ENCODE measurements around the gene TMOD1.
"Not testable (repeated sequence)": the region's sequence is repeated elsewhere in the genome, so short reads cannot be mapped to it uniquely, and the experiment has no call there.

Gene TMOD1

GRCh38 chr9:97564291-97565175, 63.1 kb downstream of the TMOD1 start:
- in situ Hi-C loops (cut with MboI; ENCODE audit: low sequenced_read_pairs): no loop called here

DNA sequence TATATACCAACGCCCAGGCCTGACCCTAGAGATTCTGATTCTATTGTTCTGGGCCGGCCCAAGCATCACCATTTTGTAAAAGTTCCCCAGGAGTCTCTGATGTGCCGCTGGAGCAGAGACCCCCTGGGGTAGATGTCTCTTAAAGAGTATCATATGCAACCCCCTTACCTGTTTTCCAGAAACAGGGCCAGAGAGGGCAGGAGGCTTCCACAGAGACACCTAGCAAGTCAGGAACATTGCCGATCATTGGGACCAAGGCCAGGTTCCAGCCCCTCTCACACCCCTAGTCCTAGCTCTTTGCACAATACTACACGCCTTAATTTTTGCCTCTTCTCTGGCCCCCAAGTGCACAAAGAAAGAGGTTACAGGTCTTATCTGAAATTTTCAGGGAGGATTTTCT, 63.8 kb downstream of the TMOD1 start:
- in situ Hi-C loops (cut with MboI; ENCODE audit: low sequenced_read_pairs): no loop called here

GRCh38 chr9:97567182-97567893, 65.9 kb downstream of the TMOD1 start:
- in situ Hi-C loops (cut with MboI; ENCODE audit: low sequenced_read_pairs): no loop called here

- in situ Hi-C loops (cut with MboI; ENCODE audit: low sequenced_read_pairs): no loop called here
These were observed 66.4 kb downstream of the TMOD1 start for GRCh38 chr9:97567894-97568202.

DNA sequence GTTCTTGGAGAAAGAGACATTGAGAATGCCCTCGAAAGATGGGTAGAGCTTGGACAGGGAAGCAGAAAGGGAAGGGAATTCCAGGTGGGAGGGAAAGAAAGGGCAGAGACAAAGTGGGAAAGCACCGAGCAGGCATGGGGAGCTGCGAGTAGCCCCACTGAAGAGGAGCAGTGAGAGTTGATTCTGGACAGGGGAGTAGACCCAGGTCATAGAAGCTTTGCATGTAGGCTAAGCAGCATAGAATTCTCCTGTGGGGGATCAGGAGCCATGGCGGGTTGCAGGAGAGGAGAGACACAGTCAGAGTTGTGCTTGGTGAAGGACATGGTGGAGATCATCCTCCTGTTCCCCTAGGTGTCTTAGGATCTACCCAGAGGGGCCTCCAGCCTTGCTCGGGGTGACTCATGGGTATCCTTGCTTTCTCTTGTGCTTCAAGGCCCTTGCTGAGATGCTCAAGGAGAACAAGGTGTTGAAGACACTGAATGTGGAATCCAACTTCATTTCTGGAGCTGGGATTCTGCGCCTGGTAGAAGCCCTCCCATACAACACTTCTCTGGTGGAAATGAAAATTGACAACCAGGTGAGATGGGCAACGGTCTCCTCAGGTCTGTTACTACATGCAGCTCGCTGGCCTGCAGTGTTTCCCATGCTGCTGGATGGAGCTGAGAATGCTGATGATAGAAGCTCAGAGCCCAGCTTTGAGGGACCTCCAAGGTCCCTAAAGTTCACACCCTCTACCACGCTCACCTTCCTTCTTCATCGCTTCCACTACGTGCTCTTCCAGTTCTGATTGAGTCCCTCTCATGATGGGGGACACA, 67.2 kb downstream of the TMOD1 start:
- in situ Hi-C loops (cut with MboI; ENCODE audit: low sequenced_read_pairs): no loop called here

DNA sequence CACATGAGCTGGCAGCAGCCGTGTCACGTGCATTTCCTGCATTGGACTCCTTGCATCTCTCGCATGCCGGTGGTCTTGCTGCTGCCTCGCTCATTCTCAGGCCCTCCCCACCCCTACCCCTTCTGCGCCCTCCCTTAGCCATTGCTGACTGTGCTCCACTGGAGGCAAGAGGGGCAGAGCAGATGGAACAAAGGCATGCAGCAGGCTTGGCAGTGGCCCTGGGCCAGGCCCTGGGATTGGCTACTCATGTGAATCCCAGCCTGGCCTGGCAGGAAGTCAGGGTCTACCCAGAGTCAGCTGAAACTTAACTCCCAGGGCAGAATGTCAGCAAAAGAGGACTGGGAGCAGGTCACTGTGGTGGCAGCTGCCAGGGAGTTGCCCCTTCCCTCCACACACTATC, 69.4 kb downstream of the TMOD1 start:
- in situ Hi-C loops (cut with MboI; ENCODE audit: low sequenced_read_pairs): no loop called here

GRCh38 chr9:97571664-97572063, 70.2 kb downstream of the TMOD1 start:
- in situ Hi-C loops (cut with MboI; ENCODE audit: low sequenced_read_pairs): no loop called here

- in situ Hi-C loops (cut with MboI; ENCODE audit: low sequenced_read_pairs): no loop called here
These were observed 70.9 kb downstream of the TMOD1 start for GRCh38 chr9:97572196-97572891.

DNA sequence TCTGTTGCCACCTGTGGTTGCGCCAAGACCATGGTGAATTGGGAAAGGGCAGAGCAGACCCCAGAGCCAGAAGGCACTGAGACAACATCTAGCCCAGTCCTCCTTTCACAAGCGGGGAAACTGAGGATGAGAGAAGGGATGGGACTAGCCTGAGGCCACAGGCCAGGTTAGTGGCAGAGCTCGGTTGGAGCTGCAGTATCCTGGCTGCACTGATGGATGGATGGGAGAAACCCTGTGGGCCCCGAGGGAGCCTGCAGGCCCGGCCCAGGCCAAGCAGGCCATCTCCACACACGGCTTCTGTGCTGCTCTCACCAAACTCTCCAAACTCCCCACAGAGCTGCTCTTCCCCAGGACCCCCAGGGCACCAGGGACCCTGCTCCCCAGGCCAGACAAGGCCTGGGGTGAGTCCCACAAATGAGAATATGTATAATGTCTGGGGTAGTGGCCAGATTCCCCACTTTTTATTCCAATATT, 71.5 kb downstream of the TMOD1 start:
- in situ Hi-C loops (cut with MboI; ENCODE audit: low sequenced_read_pairs): no loop called here

- in situ Hi-C loops (cut with MboI; ENCODE audit: low sequenced_read_pairs): no loop called here
These were observed 72.1 kb downstream of the TMOD1 start for GRCh38 chr9:97573482-97574073.

DNA sequence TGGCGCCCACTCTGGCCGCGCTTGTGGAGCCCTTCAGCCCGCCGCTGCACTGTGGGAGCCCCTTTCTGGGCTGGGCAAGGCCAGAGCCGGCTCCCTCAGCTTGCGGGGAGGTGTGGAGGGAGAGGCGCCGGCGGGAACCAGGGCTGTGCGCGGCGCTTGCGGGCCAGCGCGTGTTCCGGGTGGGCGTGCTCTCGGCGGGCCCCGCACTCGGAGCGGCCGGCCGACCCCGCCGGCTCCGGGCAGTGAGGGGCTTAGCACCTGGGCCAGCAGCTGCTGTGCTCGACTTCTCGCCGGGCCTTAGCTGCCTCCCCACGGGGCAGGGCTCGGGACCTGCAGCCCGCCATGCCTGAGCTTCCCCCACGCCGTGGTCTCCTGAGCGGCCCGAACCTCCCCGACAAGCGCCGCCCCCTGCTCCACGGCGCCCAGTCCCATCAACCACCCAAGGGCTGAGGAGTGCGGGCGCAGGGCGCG, 72.7 kb downstream of the TMOD1 start:
- in situ Hi-C loops (cut with MboI; ENCODE audit: low sequenced_read_pairs): not testable (repeated sequence)

DNA sequence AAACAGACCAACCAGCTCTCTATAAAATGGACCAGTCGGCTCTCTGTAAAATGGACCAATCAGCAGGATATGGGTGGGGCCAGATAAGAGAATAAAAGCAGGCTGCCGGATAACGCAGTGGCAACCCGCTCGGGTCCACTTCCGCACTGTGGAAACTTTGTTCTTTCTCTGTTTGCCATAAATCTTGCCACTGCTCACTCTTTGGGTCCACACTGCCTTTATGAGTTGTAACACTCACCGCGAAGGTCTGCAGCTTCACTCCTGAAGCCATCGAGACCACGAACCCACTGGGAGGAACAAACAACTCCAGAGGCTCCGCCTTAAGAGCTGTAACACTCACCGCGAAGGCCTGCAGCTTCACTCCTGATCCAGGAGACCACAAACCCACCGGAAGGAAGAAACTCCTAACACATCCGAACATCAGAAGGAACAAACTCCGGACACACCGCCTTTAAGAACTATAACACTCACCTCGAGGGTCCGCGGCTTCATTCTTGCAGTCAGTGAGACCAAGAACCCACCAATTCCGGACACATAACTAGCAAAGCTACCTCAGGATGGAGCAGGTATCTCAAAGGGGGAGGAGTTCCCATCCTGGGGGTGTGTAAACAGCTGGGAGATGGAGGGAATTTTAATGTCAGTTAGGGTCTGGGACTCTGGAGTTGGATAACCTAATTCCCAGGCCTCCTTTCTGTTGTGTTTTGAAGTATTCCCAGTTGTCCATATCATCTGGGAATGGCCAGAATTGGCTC, 73.6 kb downstream of the TMOD1 start:
- in situ Hi-C loops (cut with MboI; ENCODE audit: low sequenced_read_pairs): not testable (repeated sequence)

DNA sequence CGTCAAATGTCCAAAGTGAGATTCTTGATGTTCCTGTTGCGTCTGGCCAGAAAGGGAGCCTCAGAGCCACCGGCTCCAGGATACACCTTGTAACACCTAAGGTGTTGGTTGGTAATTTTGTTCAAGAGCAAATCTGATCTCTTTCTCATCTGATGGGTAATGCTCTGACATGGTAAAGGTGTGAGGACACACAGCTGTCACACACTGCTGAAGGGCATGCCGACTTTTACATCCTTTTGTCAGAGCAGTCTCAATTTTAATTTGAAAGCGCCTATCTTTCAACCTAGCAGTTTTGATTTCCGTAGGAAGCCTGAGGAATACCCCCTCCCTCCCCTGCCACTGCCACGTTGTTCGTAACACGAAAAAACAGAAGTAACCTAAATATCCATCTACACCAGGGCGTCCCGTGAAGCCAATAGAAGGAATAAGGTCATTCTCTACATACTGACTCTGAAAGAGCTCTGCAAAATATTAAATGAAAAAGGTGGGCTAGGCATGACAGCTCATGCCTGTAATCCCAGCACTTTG, 74.3 kb downstream of the TMOD1 start:
- in situ Hi-C loops (cut with MboI; ENCODE audit: low sequenced_read_pairs): no loop called here

GRCh38 chr9:97577051-97577450, 75.6 kb downstream of the TMOD1 start:
- in situ Hi-C loops (cut with MboI; ENCODE audit: low sequenced_read_pairs): no loop called here

DNA sequence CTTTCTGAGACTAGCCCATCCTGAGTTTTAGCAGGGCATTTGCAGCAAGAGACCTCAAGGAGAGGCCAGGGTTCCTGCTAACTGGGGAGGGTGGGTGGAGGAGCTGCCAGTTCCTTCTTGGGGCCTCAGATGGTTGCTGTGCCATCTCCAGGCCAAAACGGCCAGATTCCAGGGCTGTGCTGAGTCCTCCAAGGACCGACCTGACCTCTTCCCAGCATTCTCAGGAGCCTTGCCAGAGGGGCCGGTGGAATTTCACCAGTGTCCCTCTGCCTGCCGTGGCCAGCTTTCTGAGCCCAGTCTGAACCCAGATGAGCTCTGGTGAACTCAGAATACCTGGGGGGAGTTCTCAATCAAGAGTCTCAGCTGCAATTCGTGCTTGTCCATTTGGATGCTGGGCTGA, 77.4 kb downstream of the TMOD1 start:
- in situ Hi-C loops (cut with MboI; ENCODE audit: low sequenced_read_pairs): no loop called here

- in situ Hi-C loops (cut with MboI; ENCODE audit: low sequenced_read_pairs): no loop called here
These were observed 78.4 kb downstream of the TMOD1 start for GRCh38 chr9:97579914-97580313.

GRCh38 chr9:97581590-97581989, 80.1 kb downstream of the TMOD1 start:
- in situ Hi-C loops (cut with MboI; ENCODE audit: low sequenced_read_pairs): not testable (repeated sequence)

- in situ Hi-C loops (cut with MboI; ENCODE audit: low sequenced_read_pairs): not testable (repeated sequence)
These were observed 83.3 kb downstream of the TMOD1 start for GRCh38 chr9:97584778-97585177.

DNA sequence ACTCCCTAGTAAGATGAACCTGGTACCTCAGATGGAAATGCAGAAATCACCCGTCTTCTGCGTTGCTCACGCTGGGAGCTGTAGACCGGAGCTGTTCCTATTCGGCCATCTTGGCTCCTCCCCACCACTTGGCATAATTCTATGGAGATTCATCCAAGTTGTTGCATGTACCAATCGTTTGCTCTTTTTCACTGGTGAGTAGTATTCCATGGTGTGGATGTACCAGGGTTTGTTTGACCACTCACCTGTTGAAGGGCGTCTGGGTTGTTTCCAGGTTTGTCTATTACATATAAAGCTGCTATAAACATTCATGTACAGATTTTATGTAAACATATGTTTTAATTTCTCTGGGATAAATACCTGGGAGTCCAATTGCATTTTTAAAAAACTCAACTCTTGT, 85.4 kb downstream of the TMOD1 start:
- in situ Hi-C loops (cut with MboI; ENCODE audit: low sequenced_read_pairs): not testable (repeated sequence)
